A549 (cell line): Measurements from ENCODE around the gene VGF. TPM values are rescaled to one million over a fixed set of nuclear protein-coding genes. Genes with fewer than 3 reads are reported as not detected.

Experiments used
- ATAC-seq, 2 experiments: fragments of 200-7000 bp in 1 of 2; fragments of >200 bp in 1 of 2; cut with Nextera tagmentation in 1 of 2; cut with Tn5 transposase in 1 of 2; 3 replicates each; pipeline versions ENCODE4 v1.8.0 to v1.9.1; 2018 to 2020; ENCODE audit warnings: mild to moderate bottlenecking in 1 of 2, moderate library complexity in 1 of 2
- CTCF ChIA-PET: fragments of 300-600 bp; sonication (Branson Sonifier 250); formaldehyde crosslinking; extraction: SDS; loops from one replicate; lab custom pipeline; 2021; ENCODE audit warnings: antibody characterized with exemption, inconsistent platforms; lab: Yijun Ruan, JAX
- POLR2A ChIA-PET: fragments of 350-600 bp; formaldehyde crosslinking; extraction: SDS; loops from one replicate; lab custom pipeline; 2021; ENCODE audit warnings: antibody characterized with exemption, inconsistent platforms; lab: Yijun Ruan, JAX
- DNase-seq, 2 experiments: peaks; one replicate each; pipeline versions ENCODE4 v3.0.0 to v3.0.0-alpha.2; 2011 to 2016; ENCODE audit warnings: low read depth in 1 of 2, low spot score in 1 of 2
- FAIRE-seq: peaks from 2 replicates; lab custom pipeline; 2011; peaks lifted over from hg19 to GRCh38; lab: Jason Lieb, UNC
- H3K27ac ChIP-seq, 2 experiments: fragments of >200 bp; sonication (Bioruptor Twin); formaldehyde crosslinking; 3 replicates each; pipeline ENCODE4 v1.5.1; 2016 to 2017
- H3K4me1 ChIP-seq: fragments of >200 bp; sonication (Bioruptor Twin); formaldehyde crosslinking; 3 replicates; pipeline ENCODE4 v1.6.1; 2016
- H3K4me2 ChIP-seq: fragments of >200 bp; sonication (Bioruptor Twin); formaldehyde crosslinking; 3 replicates; pipeline ENCODE4 v1.6.1; 2016
- H3K4me3 ChIP-seq: fragments of >200 bp; sonication (Bioruptor Twin); formaldehyde crosslinking; 3 replicates; pipeline ENCODE4 v1.5.1; 2016
- H3K9me3 ChIP-seq: fragments of >200 bp; sonication (Bioruptor Twin); formaldehyde crosslinking; 3 replicates; pipeline ENCODE4 v1.6.1; 2016
- CBX2 ChIP-seq: fragments of 200-600 bp; sonication (generic); IDR thresholded peaks from 2 replicates; pipeline ENCODE4 v1.6.1; 2016; ENCODE audit warnings: low read depth, mild to moderate bottlenecking, borderline replicate concordance
- CHD4 ChIP-seq: fragments of 200-600 bp; sonication (generic); IDR thresholded peaks from 2 replicates; pipeline ENCODE4 v1.6.1; 2016; ENCODE audit warnings: antibody characterized with exemption, mild to moderate bottlenecking, borderline replicate concordance
- EHMT2 ChIP-seq: fragments of 200-600 bp; sonication (generic); IDR thresholded peaks from 2 replicates; pipeline ENCODE4 v1.6.1; 2016; ENCODE audit warnings: antibody characterized with exemption, low read depth, mild to moderate bottlenecking, moderate library complexity
- EP300 ChIP-seq, 2 experiments: fragments of >200 bp; sonication (Bioruptor Twin); formaldehyde crosslinking; IDR thresholded peaks; 2 replicates in 1 of 2; 3 replicates in 1 of 2; pipeline ENCODE4 v1.6.1; 2016 to 2017
- ESRRA ChIP-seq: fragments of 150-350 bp; IDR thresholded peaks from 2 replicates; pipeline ENCODE4 v1.6.1; 2014; ENCODE audit warnings: mild to moderate bottlenecking, low read length, borderline replicate concordance
- FOSL2 ChIP-seq, 2 experiments: fragments of 450-650 bp in 1 of 2; fragments of >200 bp in 1 of 2; sonication (Bioruptor Twin) in 1 of 2; formaldehyde crosslinking; IDR thresholded peaks; 2 replicates each; pipeline versions ENCODE4 v1.5.0 to v1.6.1; 2016 to 2020; ENCODE audit warnings: mild to moderate bottlenecking in 1 of 2, moderate library complexity in 1 of 2
- HEYL ChIP-seq: fragments of 250-450 bp; sonication (Bioruptor Pico); IDR thresholded peaks from 2 replicates; pipeline ENCODE4 v1.8.0; 2021; ENCODE audit warnings: mild to moderate bottlenecking, moderate library complexity
- JUN ChIP-seq, 2 experiments: fragments of >200 bp; sonication (Bioruptor Twin); formaldehyde crosslinking; IDR thresholded peaks; 2 replicates in 1 of 2; 3 replicates in 1 of 2; pipeline ENCODE4 v1.6.1; 2016 to 2017
- JUNB ChIP-seq: fragments of >200 bp; sonication (Bioruptor Twin); formaldehyde crosslinking; IDR thresholded peaks from 2 replicates; pipeline ENCODE4 v1.6.1; 2016
- KDM5A ChIP-seq: fragments of 200-600 bp; sonication (generic); IDR thresholded peaks from 2 replicates; pipeline ENCODE4 v1.6.1; 2016; ENCODE audit warnings: antibody characterized with exemption, mild to moderate bottlenecking
- MAFK ChIP-seq: fragments of 450-650 bp; IDR thresholded peaks from 2 replicates; pipeline ENCODE4 v1.6.1; 2014; ENCODE audit not compliant: partially characterized antibody
- MYC ChIP-seq: IDR thresholded peaks from 2 replicates; pipeline ENCODE4 v1.6.1; 2012; ENCODE audit warnings: mild to moderate bottlenecking, inconsistent platforms, low read length, improper control_type of control experiment, borderline replicate concordance
- NR3C1 ChIP-seq: fragments of >200 bp; sonication (Bioruptor Twin); formaldehyde crosslinking; IDR thresholded peaks from 3 replicates; pipeline ENCODE4 v1.6.1; 2017
- PBX3 ChIP-seq: IDR thresholded peaks from 2 replicates; pipeline ENCODE4 v1.6.1; 2012
- PHF8 ChIP-seq: fragments of 200-600 bp; sonication (generic); IDR thresholded peaks from 2 replicates; pipeline ENCODE4 v1.6.1; 2016; ENCODE audit warnings: low read depth, mild to moderate bottlenecking, antibody characterized with exemption, moderate library complexity, borderline replicate concordance
- POLR2AphosphoS2 ChIP-seq: conservative IDR thresholded peaks from 2 replicates; pipeline ENCODE4 v1.6.1; 2012; ENCODE audit warnings: low read length, improper control_type of control experiment, inconsistent platforms
- RAD21 ChIP-seq, 2 experiments: fragments of >200 bp in 1 of 2; sonication (Bioruptor Twin) in 1 of 2; formaldehyde crosslinking in 1 of 2; IDR thresholded peaks in 1 of 2; conservative IDR thresholded peaks in 1 of 2; 2 replicates in 1 of 2; 3 replicates in 1 of 2; pipeline ENCODE4 v1.6.1; 2012 to 2018; ENCODE audit warnings: inconsistent platforms in 1 of 2
- RCOR1 ChIP-seq: fragments of 150-350 bp; IDR thresholded peaks from 2 replicates; pipeline ENCODE4 v1.6.1; 2014; ENCODE audit warnings: antibody characterized with exemption, low read length, low read depth
- SREBF2 ChIP-seq: fragments of 450-650 bp; IDR thresholded peaks from 2 replicates; pipeline ENCODE4 v1.6.1; 2014; ENCODE audit warnings: mild to moderate bottlenecking, moderate library complexity
- TP53 ChIP-seq: fragments of 250-450 bp; sonication (Bioruptor Pico); IDR thresholded peaks from 2 replicates; pipeline ENCODE4 v1.5.0; 2021; ENCODE audit warnings: mild to moderate bottlenecking, moderate library complexity
- WGBS: methylation state at CpG from one replicate; pipeline ENCODE4 v1.1.6; 2017; ENCODE audit errors: missing lambda C conversion rate; 5-methylcytosine and 5-hydroxymethylcytosine counted together
- polyA plus RNA-seq, 4 experiments: library from polyadenylated mRNA; depleted of rRNA in 3 of 4; stranded (reverse); fragments of >200 nt; fragmentation: RNase III in 1 of 4; extraction: RNeasy Plus Mini Kit Qiagen cat#74134 plus additional on column Dnase treatment in 1 of 4; gene quantifications; 2 replicates in 3 of 4; 3 replicates in 1 of 4; pipeline ENCODE4 v1.2.3, GENCODE V29; 2011 to 2017
- TF ChIP-seq, protein P1 (sequence below): fragments of 450-650 bp; IDR thresholded peaks from 2 replicates; pipeline ENCODE4 v1.6.1; 2014; ENCODE audit warnings: antibody characterized with exemption
- TF ChIP-seq, protein P2 (sequence below): fragments of >200 bp; sonication (Bioruptor Twin); formaldehyde crosslinking; IDR thresholded peaks from 3 replicates; pipeline ENCODE4 v1.5.1; 2016
- TF ChIP-seq, protein P3 (sequence below): fragments of 250-450 bp; sonication (Bioruptor Pico); IDR thresholded peaks from 2 replicates; pipeline ENCODE4 v1.5.0; 2020; ENCODE audit warnings: low read depth, mild to moderate bottlenecking, moderate library complexity

VGF gene
- polyA plus RNA-seq, 2 of the 4 experiments (the other 2 are of a cell fraction) = 0.16 to 2.7 TPM

DNA sequence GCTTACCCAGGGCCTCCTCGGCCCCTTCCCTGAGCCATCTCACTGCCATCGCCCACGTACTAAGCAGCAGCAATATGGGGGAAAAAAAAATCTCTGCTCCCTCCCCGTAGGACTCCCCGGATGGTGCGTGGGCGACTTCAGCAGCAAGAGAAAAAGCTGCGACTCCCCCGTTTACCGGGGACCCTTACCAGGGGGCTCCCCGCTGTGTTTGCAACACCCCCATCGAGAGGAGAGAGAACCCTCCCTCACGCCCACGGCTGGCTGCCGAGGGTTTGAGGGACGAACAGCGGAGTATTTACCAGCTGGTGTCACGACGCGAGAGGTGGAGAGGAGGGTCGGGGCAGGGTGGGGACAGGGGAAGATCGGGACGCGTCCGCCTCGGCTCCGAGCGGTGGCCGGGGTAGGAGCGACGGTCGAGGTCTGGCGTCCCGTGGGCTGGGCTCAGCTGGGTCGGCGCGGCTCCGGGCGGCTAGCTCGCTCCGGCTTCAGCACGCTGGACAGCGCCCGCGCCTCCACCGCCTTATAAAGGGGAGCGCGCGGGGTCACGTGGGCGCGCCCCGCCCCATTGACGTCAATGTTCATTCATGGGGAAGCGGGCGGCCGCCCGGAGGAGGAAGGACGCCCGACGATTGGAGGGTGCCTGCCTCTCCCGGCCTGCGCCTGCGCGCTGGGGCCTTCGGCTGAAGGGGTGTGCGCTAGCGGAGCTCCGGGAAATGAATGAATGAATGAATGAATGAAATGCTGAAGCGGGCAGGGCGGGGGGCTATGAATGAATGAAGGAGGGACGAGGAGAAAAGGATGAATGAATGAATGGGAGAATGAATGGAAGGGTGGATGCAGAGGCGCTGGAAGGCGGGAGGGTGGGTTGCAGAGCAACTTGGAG, at the start of gene VGF (continued):
- TF ChIP-seq, protein P1, sequence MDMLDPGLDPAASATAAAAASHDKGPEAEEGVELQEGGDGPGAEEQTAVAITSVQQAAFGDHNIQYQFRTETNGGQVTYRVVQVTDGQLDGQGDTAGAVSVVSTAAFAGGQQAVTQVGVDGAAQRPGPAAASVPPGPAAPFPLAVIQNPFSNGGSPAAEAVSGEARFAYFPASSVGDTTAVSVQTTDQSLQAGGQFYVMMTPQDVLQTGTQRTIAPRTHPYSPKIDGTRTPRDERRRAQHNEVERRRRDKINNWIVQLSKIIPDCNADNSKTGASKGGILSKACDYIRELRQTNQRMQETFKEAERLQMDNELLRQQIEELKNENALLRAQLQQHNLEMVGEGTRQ = peak; percentile 97

DNA sequence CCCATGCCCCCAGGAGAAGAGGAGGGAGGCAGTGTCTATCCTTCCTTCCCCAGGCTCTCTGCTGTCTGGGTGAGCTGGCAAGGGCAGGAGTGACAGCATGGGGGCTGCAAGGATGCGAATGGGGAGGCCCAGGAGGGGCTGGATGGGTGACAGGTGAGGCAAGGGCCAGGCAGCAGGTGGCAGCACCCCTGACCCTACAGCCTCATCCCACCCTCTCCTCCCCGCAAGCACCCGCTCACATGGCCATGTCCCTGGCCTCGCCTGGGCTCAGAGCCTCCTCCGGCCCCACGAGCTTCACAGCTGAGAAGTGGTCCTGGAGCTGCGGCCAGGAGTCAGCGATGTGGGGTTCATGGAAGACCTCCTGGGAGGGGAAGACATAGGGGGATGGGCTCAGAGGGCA, 46.6 kb upstream of the VGF start:
- DNase-seq = no peak
- WGBS = 97% methylated on average over 6 of the region's 8 CpGs
- H3K4me1 ChIP-seq = peaks cover 13% of the 10 kb centered on the region
- no peak overlapping the region for H3K4me2 ChIP-seq
- ATAC-seq = no peak
- CTCF ChIA-PET = interaction anchor here (1.0 to 2.0 kb wide), 3 partner anchors 19 to 246 kb away, joined by 3 to 10 read pairs (median 3); no protein-coding TSS in a partner anchor
- no peak for TF ChIP-seq KDM5A
- no peak for TF ChIP-seq JUN (IDR thresholded peaks at IDR 0.05)
- no peak for TF ChIP-seq FOSL2 (IDR thresholded peaks at IDR 0.05)
- no peak for TF ChIP-seq FOSL2 (CRISPR knock-in tag; IDR thresholded peaks at IDR 0.05)
- POLR2A ChIA-PET = no interaction called here
- no peak for FAIRE-seq
- H3K27ac ChIP-seq = no peak overlapping the region
- H3K9me3 ChIP-seq = no peaks in the 10 kb centered on the region
- H3K4me3 ChIP-seq = no peak overlapping the region

GRCh38 chr7:101211501-101211900, 46.1 kb upstream of the VGF start:
- ATAC-seq (no peak), DNase-seq (no peak), FAIRE-seq (no peak)
- no peak overlapping the region for H3K4me3 ChIP-seq
- TF ChIP-seq PHF8 = no peak
- TF ChIP-seq MAFK = no peak
- TF ChIP-seq RAD21 (conservative IDR thresholded peaks at IDR 0.05 in 1 of 2, IDR thresholded peaks at IDR 0.05 in 1 of 2) = no peak
- TF ChIP-seq, protein P2, sequence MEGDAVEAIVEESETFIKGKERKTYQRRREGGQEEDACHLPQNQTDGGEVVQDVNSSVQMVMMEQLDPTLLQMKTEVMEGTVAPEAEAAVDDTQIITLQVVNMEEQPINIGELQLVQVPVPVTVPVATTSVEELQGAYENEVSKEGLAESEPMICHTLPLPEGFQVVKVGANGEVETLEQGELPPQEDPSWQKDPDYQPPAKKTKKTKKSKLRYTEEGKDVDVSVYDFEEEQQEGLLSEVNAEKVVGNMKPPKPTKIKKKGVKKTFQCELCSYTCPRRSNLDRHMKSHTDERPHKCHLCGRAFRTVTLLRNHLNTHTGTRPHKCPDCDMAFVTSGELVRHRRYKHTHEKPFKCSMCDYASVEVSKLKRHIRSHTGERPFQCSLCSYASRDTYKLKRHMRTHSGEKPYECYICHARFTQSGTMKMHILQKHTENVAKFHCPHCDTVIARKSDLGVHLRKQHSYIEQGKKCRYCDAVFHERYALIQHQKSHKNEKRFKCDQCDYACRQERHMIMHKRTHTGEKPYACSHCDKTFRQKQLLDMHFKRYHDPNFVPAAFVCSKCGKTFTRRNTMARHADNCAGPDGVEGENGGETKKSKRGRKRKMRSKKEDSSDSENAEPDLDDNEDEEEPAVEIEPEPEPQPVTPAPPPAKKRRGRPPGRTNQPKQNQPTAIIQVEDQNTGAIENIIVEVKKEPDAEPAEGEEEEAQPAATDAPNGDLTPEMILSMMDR = no peak
- TF ChIP-seq RCOR1 = no peak
- TF ChIP-seq NR3C1 = no peak
- no peak overlapping the region for H3K4me2 ChIP-seq
- H3K4me1 ChIP-seq = peaks cover 12% of the 10 kb centered on the region
- no peaks in the 10 kb centered on the region for H3K9me3 ChIP-seq
- POLR2A ChIA-PET = no interaction called here
- 100% methylated on average over 6 of the region's 24 CpGs for WGBS
- no peak overlapping the region for H3K27ac ChIP-seq
- CTCF ChIA-PET = interaction anchor here (0.9 to 2.0 kb wide), 6 partner anchors 11 to 153 kb away, joined by 3 to 10 read pairs (median 3); partner anchors contain the start of gene MOGAT3

DNA sequence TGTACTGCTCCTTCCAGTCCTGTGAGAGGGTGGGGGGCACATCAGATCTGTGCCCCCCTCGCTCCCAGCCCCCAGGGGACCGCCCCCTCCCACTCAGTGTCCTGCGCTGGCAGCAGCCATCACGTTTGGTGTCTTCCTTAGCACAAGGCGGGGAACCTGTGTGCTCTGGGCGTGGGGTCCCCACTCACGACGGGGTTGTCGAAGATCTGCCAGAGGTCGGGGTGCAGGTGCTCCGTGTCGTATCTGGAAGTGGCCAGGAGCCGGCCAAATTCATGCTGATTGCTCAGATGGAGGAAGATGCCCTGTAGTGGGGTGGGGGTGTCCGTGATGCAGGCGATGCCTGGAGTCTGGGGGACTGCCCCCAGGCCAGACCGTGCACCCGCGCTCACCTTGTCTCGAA, 44.8 kb upstream of the VGF start:
- H3K4me3 ChIP-seq = no peak overlapping the region
- H3K27ac ChIP-seq = no peak overlapping the region
- ChIA-PET POLR2A (no interaction called here), CTCF (interaction anchor here (1.2 to 2.0 kb wide), 4 partner anchors 16 to 80 kb away, joined by 3 to 10 read pairs (median 4); no protein-coding TSS in a partner anchor)
- H3K4me2 ChIP-seq = no peak overlapping the region
- FAIRE-seq (no peak), DNase-seq (no peak), ATAC-seq (no peak)
- H3K9me3 ChIP-seq = no peaks in the 10 kb centered on the region
- 99% methylated on average over 14 of the region's 19 CpGs for WGBS
- H3K4me1 ChIP-seq = 0 out of 3 replicates have a peak, but pooled peaks cover 3% of the 10 kb centered on the region
- TF ChIP-seq RCOR1 (no peak), PHF8 (no peak), CHD4 (no peak), POLR2AphosphoS2 (no peak), HEYL (CRISPR knock-in tag) (no peak), TP53 (no peak), EHMT2 (no peak), EP300 (IDR thresholded peaks at IDR 0.05) (no peak), ESRRA (no peak), CBX2 (no peak), JUNB (no peak), SREBF2 (no peak), MYC (no peak), PBX3 (no peak)
- TF ChIP-seq, protein P3, sequence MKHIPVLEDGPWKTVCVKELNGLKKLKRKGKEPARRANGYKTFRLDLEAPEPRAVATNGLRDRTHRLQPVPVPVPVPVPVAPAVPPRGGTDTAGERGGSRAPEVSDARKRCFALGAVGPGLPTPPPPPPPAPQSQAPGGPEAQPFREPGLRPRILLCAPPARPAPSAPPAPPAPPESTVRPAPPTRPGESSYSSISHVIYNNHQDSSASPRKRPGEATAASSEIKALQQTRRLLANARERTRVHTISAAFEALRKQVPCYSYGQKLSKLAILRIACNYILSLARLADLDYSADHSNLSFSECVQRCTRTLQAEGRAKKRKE (CRISPR knock-in tag) = no peak
- TF ChIP-seq, protein P2 = no peak
